GM04503 (cell line): ENCODE measurements around the gene CTNND2.
"Not testable (repeated sequence)": the region's sequence is repeated elsewhere in the genome, so short reads cannot be mapped to it uniquely, and the experiment has no call there.

Experiments
- DNase-seq: peaks from one replicate; pipeline ENCODE4 v3.0.0-alpha.2; 2012; ENCODE audit warnings: low read depth

The CTNND2 gene

GRCh38 chr5:11075035-11075805 lies 829.0 kb downstream of the CTNND2 start:
- no peak for DNase-seq

- no peak for DNase-seq
Measured at GRCh38 chr5:11072568-11072967, 831.7 kb downstream of the CTNND2 start.

- DNase-seq: no peak
Measured at GRCh38 chr5:11072076-11072475, 832.2 kb downstream of the CTNND2 start.

GRCh38 chr5:11069041-11069440 lies 835.2 kb downstream of the CTNND2 start:
- DNase-seq: no peak

GRCh38 chr5:11065723-11066122 lies 838.5 kb downstream of the CTNND2 start:
- DNase-seq: not testable (repeated sequence)

- DNase-seq: no peak
Measured at GRCh38 chr5:11064763-11065450, 839.3 kb downstream of the CTNND2 start.

- DNase-seq: no peak
Measured at GRCh38 chr5:11062397-11062796, 841.8 kb downstream of the CTNND2 start.

- DNase-seq: no peak
Measured at GRCh38 chr5:11056560-11056959, 847.7 kb downstream of the CTNND2 start.

GRCh38 chr5:11054014-11054413 lies 850.2 kb downstream of the CTNND2 start:
- no peak for DNase-seq

- no peak for DNase-seq
Measured at GRCh38 chr5:11052871-11053270, 851.4 kb downstream of the CTNND2 start.

- DNase-seq: no peak
Measured at GRCh38 chr5:11050596-11051304, 853.5 kb downstream of the CTNND2 start.

GRCh38 chr5:11048760-11049159 lies 855.5 kb downstream of the CTNND2 start:
- DNase-seq: no peak

GRCh38 chr5:11047625-11048024 lies 856.6 kb downstream of the CTNND2 start:
- DNase-seq: no peak

- no peak for DNase-seq
Measured at GRCh38 chr5:11047030-11047429, 857.2 kb downstream of the CTNND2 start.

- no peak for DNase-seq
Measured at GRCh38 chr5:11046160-11046559, 858.1 kb downstream of the CTNND2 start.

- DNase-seq: no peak
Measured at GRCh38 chr5:11045411-11045810, 858.8 kb downstream of the CTNND2 start.

GRCh38 chr5:11044581-11044980 lies 859.7 kb downstream of the CTNND2 start:
- no peak for DNase-seq

GRCh38 chr5:11043881-11044280 lies 860.4 kb downstream of the CTNND2 start:
- no peak for DNase-seq

- no peak for DNase-seq
Measured at GRCh38 chr5:11040345-11040744, 863.9 kb downstream of the CTNND2 start.

GRCh38 chr5:11038772-11039171 lies 865.5 kb downstream of the CTNND2 start:
- DNase-seq: no peak

- no peak for DNase-seq
Measured at GRCh38 chr5:11037941-11038340, 866.3 kb downstream of the CTNND2 start.

- DNase-seq: no peak
Measured at GRCh38 chr5:11037080-11037479, 867.2 kb downstream of the CTNND2 start.

- no peak for DNase-seq
Measured at GRCh38 chr5:11030671-11031070, 873.6 kb downstream of the CTNND2 start.
